ENCODE results near the gene FLNC.

DNA sequence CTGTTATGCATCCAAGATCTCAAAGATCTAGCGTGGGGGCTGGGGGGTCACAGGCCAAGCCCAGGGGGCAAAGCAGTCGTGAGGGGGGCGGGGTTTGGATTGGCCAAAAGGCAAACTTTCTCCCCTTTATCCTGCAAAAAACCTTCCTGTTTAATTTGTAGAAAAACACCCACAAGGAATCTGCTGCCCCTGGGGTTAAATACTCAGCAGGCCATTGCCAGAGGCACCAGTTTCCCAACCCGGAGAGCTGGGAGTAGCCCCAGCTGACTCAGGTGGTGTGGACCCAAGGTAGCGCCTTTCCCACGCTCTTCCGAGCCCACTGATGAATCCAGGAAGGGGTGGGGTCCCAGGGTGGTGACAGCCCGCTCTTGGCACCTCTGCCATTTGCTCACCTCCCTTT lies 58.9 kb downstream of the FLNC start:
- TF ChIP-seq CTCF (IDR thresholded peaks at IDR 0.05) (no peak), EZH2 (IDR thresholded peaks at IDR 0.05; ENCODE audit: borderline replicate concordance, insufficient read depth, low read depth, low read length, poor library complexity, severe bottlenecking) (no peak)

Data from B cell (primary cell).